Measurements from ENCODE around the gene CEACAM6. TPM values are rescaled to one million over a fixed set of nuclear protein-coding genes. Genes with fewer than 3 reads are reported as not detected.

The CEACAM6 gene
- not detected in 2 replicates for total RNA-seq

GRCh38 chr19:41755328-41755913 lies at the start of gene CEACAM6:
CEACAM6 (plus strand) TSS chr19:41755530; CDS start chr19:41755639, 109 bp downstream.

GRCh38 chr19:41708481-41708880 lies 46.8 kb upstream of the CEACAM6 start, which contains the start of gene CEACAM5:
CEACAM5 (plus strand) TSS chr19:41708626; CDS start chr19:41708732, 106 bp downstream.

GRCh38 chr19:41796362-41796761 lies 41.0 kb downstream of the CEACAM6 start, which contains the start of gene CEACAM3:
CEACAM3 (plus strand) TSS chr19:41796587; CDS start chr19:41796678, 91 bp downstream.

Other genes with a start within 250 kb of the CEACAM6 start
- not detected in 2 replicates for gene CEACAM21, start 179.4 kb upstream of the CEACAM6 start, total RNA-seq
- not detected in 2 replicates for gene CEACAM4, start 128.5 kb upstream of the CEACAM6 start, total RNA-seq
- not detected in 2 replicates for gene CEACAM7, start 67.3 kb upstream of the CEACAM6 start, total RNA-seq
- not detected in 2 replicates for gene CEACAM5, start 46.9 kb upstream of the CEACAM6 start, total RNA-seq
- not detected in 2 replicates for gene CEACAM3, start 41.1 kb downstream of the CEACAM6 start, total RNA-seq
- gene LYPD4, start 89.2 kb downstream of the CEACAM6 start, total RNA-seq, result not detected in 2 replicates
- not detected in 2 replicates for gene DMRTC2, start 89.5 kb downstream of the CEACAM6 start, total RNA-seq
- gene RPS19, start 104.7 kb downstream of the CEACAM6 start, total RNA-seq, result 2,053 and 3,233 TPM in 2 replicates
- not detected in 2 replicates for gene CD79A, start 121.7 kb downstream of the CEACAM6 start, total RNA-seq
- gene ARHGEF1, start 127.7 kb downstream of the CEACAM6 start, total RNA-seq, result 43.9 and 51.0 TPM in 2 replicates
- not detected in 2 replicates for gene ERFL, start 172.9 kb downstream of the CEACAM6 start, total RNA-seq
- gene RABAC1, start 203.8 kb downstream of the CEACAM6 start, total RNA-seq, result 436 and 499 TPM in 2 replicates
- gene ATP1A3, start 238.7 kb downstream of the CEACAM6 start, total RNA-seq, result 4.9 TPM in 1 of 2 replicates, not detected in the other